ENCODE data around the gene TSPAN11.

DNA sequence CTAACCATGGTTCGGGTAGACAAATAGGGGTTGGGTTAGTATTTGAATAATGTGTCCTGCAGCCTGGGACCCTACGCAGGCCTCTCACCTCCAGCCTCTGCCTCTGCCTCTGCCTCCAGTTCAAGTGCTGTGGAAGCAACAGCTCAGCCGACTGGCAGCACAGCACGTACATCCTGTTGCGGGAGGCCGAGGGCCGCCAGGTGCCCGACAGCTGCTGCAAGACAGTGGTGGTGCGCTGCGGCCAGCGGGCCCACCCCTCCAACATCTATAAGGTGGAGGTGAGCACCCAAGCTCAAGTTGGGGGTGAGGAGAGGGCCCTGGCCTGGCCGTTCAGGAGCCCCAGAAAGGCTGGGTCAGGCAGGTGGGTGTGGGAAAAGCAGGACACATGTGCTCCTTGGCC lies 55.9 kb downstream of the TSPAN11 start:
- TF ChIP-seq, protein P1, sequence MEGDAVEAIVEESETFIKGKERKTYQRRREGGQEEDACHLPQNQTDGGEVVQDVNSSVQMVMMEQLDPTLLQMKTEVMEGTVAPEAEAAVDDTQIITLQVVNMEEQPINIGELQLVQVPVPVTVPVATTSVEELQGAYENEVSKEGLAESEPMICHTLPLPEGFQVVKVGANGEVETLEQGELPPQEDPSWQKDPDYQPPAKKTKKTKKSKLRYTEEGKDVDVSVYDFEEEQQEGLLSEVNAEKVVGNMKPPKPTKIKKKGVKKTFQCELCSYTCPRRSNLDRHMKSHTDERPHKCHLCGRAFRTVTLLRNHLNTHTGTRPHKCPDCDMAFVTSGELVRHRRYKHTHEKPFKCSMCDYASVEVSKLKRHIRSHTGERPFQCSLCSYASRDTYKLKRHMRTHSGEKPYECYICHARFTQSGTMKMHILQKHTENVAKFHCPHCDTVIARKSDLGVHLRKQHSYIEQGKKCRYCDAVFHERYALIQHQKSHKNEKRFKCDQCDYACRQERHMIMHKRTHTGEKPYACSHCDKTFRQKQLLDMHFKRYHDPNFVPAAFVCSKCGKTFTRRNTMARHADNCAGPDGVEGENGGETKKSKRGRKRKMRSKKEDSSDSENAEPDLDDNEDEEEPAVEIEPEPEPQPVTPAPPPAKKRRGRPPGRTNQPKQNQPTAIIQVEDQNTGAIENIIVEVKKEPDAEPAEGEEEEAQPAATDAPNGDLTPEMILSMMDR (conservative IDR thresholded peaks at IDR 0.05; ENCODE audit: low read depth in 2 of 2) = no peak
- TF ChIP-seq REST (IDR thresholded peaks at IDR 0.05; ENCODE audit: unreplicated experiment) (no peak), EZH2 (IDR thresholded peaks at IDR 0.05; ENCODE audit: low read depth, unreplicated experiment) (no peak), POLR2AphosphoS5 (IDR thresholded peaks at IDR 0.05; ENCODE audit: low read depth) (no peak), JUNB (IDR thresholded peaks at IDR 0.05; ENCODE audit: unreplicated experiment) (no peak), ZNF114 (CRISPR knock-in tag; IDR thresholded peaks at IDR 0.05) (no peak), EZH2phosphoT487 (IDR thresholded peaks at IDR 0.05; ENCODE audit: unreplicated experiment) (no peak), NANOG (IDR thresholded peaks at IDR 0.05; ENCODE audit: borderline replicate concordance) (no peak), CREB1 (CRISPR knock-in tag; IDR thresholded peaks at IDR 0.05; ENCODE audit: low read depth) (no peak), STAT1 (IDR thresholded peaks at IDR 0.05; ENCODE audit: unreplicated experiment) (no peak), ZNF462 (CRISPR knock-in tag; IDR thresholded peaks at IDR 0.05) (no peak), ZNF331 (CRISPR knock-in tag; IDR thresholded peaks at IDR 0.05; ENCODE audit: low read depth) (no peak)
- TF ChIP-seq, protein P2, sequence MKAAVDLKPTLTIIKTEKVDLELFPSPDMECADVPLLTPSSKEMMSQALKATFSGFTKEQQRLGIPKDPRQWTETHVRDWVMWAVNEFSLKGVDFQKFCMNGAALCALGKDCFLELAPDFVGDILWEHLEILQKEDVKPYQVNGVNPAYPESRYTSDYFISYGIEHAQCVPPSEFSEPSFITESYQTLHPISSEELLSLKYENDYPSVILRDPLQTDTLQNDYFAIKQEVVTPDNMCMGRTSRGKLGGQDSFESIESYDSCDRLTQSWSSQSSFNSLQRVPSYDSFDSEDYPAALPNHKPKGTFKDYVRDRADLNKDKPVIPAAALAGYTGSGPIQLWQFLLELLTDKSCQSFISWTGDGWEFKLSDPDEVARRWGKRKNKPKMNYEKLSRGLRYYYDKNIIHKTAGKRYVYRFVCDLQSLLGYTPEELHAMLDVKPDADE (IDR thresholded peaks at IDR 0.05) = no peak

Data from GM23338 (cell line).